G401.6 (cell line): ENCODE data around the gene NEO1.

ENCODE experiments used
- FAIRE-seq: peaks from 2 replicates; lab custom pipeline; 2012; peaks lifted over from hg19 to GRCh38; lab: Jason Lieb, UNC

NEO1 gene

GRCh38 chr15:73031648-73032047 lies 20.6 kb upstream of the NEO1 start:
- FAIRE-seq = no peak

DNA sequence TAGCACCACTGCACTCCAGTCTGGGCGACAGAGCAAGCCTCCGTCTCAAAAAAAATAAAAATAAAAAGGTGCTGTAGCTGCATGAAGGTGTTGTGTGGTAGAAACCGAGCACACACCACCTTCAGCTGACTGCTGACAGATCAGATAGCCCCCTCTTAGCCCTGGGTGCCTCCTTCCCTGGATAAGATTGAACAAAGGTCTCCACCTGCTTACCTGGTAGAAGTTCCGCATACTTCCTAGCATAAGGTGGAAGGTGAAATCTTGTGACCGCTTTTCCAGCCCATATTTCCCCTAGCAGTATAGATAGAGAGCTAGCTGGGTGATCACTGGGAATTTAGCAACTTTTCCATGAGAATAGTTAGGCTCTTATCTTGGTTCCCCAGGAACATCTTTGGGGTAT lies 18.7 kb upstream of the NEO1 start:
- FAIRE-seq = no peak

GRCh38 chr15:73034221-73034620 lies 18.0 kb upstream of the NEO1 start:
- no peak for FAIRE-seq

GRCh38 chr15:73035221-73035620 lies 17.0 kb upstream of the NEO1 start:
- no peak for FAIRE-seq

GRCh38 chr15:73038220-73038619 lies 14.0 kb upstream of the NEO1 start:
- no peak for FAIRE-seq

GRCh38 chr15:73046073-73046472 lies 6.2 kb upstream of the NEO1 start:
- FAIRE-seq = no peak

GRCh38 chr15:73047882-73048281 lies 4.4 kb upstream of the NEO1 start:
- FAIRE-seq = no peak

DNA sequence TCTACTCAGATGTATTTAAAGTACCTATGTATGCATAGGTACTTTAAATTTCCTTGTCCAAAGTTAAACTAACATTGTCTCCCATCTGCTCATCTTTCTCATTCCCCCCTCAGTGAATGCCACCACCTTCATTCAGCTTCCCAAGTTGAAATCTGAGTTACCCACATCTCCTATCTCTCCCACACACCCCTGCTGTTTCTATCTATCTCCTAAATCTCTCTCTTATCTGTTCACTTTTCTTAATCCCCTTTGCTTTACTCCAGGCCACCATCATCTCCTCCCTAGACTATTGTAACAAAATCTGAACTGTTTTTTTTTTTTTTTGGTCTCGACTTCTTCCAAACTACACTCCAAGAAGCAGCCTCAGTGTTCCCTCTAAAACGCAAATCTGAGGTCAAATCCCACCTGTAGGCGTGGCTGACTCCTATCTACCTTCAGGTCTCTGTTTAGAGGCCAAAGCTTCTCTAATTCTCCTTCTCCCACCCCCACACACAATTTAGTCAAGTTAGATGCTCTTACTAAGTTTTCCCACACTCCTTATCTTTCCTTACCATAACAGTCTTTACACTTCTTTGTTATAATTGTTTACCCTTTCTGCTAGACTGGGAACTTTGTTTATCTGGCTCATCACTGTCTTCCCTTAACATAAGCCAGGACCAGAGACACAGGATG lies 3.5 kb upstream of the NEO1 start:
- FAIRE-seq = no peak

- peak; percentile 27 for FAIRE-seq
Observed at GRCh38 chr15:73049564-73050215, 2.6 kb upstream of the NEO1 start.

- no peak for FAIRE-seq
Observed at GRCh38 chr15:73050561-73051295, 1.5 kb upstream of the NEO1 start.

DNA sequence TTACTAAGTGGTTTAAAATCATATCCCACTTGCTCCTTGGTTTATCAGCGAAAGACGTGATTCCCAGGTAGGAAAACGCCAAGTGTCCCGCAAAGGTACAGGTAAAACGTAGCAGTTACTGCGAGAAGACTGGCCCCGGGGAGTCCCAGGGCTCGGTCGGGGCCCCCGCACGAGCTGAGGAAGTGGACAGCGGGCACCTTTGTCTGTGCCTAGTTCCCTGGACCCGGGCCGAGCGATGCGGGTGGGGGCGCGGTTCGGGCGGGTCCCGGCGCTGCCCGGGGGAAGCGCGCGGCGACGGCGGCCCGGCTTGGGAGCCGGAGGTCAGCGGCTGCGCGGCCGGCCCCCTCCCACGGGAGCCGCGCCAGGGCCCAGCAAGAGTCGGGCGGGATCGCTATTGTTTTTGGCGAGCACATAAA lies 864 bp upstream of the NEO1 start:
- FAIRE-seq = no peak

DNA sequence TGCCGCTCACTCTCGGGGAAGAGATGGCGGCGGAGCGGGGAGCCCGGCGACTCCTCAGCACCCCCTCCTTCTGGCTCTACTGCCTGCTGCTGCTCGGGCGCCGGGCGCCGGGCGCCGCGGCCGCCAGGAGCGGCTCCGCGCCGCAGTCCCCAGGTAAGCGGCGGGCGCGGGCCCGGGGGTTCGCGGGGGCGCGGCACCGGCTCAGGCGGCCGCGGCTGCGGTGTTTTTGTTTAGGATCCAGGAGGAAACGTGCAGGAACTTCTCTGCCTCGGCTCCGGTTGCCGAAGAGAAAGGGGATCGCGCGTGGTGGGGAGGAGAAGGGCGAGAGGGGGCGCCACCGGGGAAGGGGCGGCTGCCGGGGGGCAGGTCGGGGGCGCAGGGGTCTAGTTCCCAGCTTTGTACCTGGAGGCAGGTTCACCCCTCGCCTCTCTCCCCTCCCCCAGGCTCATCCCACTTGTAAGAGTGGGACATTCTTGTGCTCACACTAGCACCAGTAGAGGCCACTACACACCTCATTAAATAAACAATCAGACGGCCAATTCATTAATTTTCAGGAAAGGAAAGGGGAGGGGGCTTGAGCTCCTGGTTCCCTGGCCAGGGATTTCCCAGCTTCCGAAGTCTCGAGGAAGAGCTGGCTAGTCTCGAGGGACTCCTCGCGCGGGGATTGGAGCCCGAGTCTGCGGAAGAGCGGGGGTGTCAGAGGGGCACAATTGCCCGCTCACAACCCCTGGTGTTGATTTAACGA lies 562 bp downstream of the NEO1 start:
- no peak for FAIRE-seq

- FAIRE-seq = no peak
Observed at GRCh38 chr15:73053398-73053723, 1.1 kb downstream of the NEO1 start.

DNA sequence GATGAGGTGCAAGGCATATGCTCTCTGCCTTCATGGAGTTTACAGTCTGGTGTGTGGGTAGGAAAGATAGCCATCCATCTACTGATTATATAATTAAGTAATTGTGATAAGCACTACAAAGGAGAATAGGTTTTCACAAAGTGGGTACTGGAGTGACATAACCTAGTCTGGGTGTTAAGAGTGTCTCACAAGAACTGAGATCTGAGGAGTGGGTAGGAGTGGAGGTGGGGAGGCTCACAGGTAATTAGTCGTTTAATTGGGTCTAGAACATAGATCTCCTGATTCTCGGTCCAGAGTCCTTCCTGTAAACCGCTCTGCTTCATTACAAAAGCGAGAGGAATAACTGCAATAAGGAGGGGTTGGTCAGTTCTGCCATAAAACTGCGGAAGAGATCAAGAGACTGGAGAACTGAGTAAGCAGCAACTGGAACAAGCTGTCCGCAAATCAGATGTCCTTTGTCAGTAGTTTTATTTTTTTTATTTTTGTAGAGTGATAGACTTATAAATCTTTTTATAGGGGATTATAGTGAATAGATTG lies 2.2 kb downstream of the NEO1 start:
- FAIRE-seq = no peak

DNA sequence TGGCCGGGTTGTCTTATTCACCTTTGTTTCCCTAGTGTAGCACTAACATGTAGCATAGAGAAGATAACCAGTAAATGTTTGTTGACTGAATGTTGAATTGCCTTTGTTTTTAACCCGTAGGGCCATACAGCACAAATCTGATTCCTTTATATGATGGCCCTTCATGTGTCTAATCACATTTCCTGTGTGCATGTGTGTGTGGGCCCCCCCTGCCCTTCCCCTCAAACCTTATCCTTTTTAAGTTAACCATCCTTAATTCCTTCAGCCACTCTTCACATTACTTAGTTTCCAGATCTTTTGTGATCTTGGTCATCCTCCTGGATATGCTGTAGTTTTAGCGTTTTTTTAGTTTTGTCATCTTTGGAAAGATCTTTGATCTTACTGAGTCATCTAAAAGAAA lies 4.2 kb downstream of the NEO1 start:
- FAIRE-seq = no peak

DNA sequence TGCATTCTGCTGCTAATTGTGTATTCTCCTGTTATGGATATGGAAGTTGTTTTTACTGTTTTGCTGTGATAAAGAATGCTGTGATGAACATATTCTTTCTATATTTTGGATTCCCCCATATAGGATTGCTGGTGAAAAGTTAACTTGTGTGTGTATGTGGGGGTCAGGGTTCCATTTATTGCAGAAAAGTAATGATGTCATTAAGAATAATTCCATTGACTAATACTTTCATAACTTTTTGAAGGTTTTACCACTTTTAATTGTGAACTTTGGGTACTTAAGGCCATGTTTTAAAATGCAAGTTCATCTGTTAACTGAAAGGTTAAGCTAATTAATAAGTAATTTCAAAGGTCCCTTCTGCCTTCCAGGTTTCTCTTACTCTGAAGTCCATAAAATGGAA lies 6.2 kb downstream of the NEO1 start:
- FAIRE-seq = no peak

GRCh38 chr15:73065114-73065513 lies 12.9 kb downstream of the NEO1 start:
- no peak for FAIRE-seq

GRCh38 chr15:73069109-73069508 lies 16.8 kb downstream of the NEO1 start:
- no peak for FAIRE-seq

DNA sequence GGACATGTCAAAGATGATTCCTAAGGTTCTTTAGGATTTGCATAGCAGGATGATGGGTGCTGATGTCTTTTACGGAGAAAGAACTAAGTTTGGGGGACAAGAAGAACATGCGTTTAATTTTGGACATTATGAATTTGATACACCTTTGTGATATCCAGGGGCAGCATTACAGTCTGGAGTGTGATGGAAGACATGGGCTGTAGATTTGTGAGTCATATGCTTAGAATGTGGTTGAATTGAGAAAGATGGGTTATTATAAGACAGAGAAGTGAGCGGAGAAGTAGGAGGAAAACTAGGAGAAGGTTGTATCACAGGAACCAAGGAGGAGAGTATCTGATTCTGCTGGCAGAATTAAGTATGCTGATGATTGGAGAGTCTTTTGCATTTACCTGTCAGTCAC lies 20.6 kb downstream of the NEO1 start:
- FAIRE-seq = no peak

DNA sequence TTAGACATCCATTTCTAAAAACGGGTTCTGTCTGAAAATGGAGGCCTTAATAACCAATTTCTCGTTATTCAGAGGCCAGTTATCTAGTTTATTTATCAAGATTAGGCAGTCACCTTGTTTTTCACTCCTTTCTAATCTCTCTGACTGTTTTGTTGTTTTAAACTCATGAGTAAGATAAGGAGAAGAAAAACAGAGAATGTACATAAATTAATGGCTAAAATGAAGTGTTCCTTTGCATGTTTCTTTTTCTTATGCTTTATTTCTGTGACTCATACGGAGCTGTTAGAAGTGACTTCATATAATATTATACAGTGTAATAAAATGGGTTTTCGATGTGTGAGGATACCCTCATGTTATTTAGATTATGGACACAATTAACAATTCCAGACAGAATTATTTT lies 22.0 kb downstream of the NEO1 start:
- no peak for FAIRE-seq

DNA sequence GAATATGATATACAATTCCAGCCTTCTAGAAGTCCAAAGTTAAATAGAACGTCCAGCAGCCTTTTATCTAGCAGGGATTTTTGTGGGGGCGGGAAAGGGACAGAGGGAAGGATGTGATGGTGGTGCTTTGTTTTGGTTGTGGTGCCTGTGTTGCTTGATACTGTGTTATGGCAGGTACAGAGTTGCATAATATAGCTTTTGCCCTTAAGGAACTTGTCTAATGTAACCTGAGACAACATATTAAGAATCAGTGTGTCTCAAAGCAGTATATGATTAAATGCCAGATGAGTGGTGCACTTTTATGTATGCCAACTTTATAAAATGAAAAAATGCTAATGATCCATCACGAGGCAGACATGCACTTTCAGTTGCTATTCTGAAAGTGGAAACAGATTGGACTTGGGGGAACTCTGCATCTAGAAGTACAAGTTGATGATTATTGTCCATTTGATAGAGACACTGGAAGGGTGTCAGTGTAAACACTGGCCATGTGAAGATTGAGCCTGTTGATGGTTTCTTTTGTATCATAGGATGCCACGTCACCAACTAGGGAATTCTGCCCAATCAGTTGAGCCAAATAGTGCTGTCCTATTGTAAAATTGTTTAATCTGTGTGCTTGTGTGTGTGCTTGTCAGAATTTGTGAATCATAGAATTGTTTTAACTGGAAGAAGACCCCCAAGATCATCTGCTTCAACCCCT lies 23.0 kb downstream of the NEO1 start:
- FAIRE-seq = no peak

DNA sequence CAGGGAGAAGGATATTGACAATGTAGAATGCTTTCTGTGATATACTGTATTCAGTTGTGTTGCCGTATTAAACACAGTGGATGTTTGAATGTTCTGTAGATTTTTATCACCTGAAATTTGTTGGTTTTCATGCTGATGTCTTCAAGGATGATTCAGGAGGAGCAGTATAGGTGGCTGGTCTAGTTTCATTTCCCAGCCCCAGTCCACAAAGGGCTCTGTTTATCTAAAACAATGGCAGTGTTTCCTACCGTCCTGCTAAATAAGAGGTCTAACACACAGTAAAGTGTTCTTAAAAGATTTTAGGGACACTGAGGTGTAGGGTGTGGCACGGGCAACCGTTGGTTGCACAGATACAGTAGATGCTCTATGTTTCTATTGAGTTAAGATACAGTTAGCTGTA lies 26.0 kb downstream of the NEO1 start:
- no peak for FAIRE-seq
